WTC11 (cell line): Measurements from ENCODE around the gene GSDMA. TPM values are rescaled to one million over a fixed set of nuclear protein-coding genes. Genes with fewer than 3 reads are reported as not detected.

Source experiments
- ATAC-seq: fragments of 200-7000 bp; cut with Tn5 transposase; 2 replicates; pipeline ENCODE4 v1.10.0; 2021; ENCODE audit warnings: mild to moderate bottlenecking, moderate library complexity
- CTCF ChIA-PET: fragments of 300-600 bp; sonication (Branson Sonifier 250); formaldehyde crosslinking; loops from one replicate; lab custom pipeline; 2021; ENCODE audit warnings: antibody characterized with exemption; lab: Charles Lee
- POLR2A ChIA-PET: fragments of 350-600 bp; sonication (Branson Sonifier 250); formaldehyde crosslinking; loops from one replicate; lab custom pipeline; 2021; ENCODE audit warnings: antibody characterized with exemption; lab: Charles Lee
- DNase-seq: peaks from one replicate; pipeline ENCODE4 v3.0.0; 2021; ENCODE audit warnings: low spot score
- H3K27ac Mint-ChIP-seq: 2 replicates; pipeline ENCODE4 v1.8.0; 2021; ENCODE audit warnings: mixed read lengths
- H3K27me3 Mint-ChIP-seq: 2 replicates; pipeline ENCODE4 v1.8.0; 2021; ENCODE audit warnings: low read depth, mild to moderate bottlenecking, moderate library complexity, mixed read lengths
- H3K36me3 Mint-ChIP-seq: 2 replicates; pipeline ENCODE4 v1.8.0; 2021; ENCODE audit warnings: mixed read lengths
- H3K4me1 Mint-ChIP-seq: 2 replicates; pipeline ENCODE4 v1.8.0; 2022; ENCODE audit warnings: mixed read lengths
- H3K4me3 Mint-ChIP-seq: 2 replicates; pipeline ENCODE4 v1.8.0; 2021; ENCODE audit warnings: mild to moderate bottlenecking, moderate library complexity, mixed read lengths
- H3K9me3 Mint-ChIP-seq: 2 replicates; pipeline ENCODE4 v1.8.0; 2021; ENCODE audit warnings: mixed read lengths
- CREM ChIP-seq: sonication (generic); formaldehyde crosslinking; IDR thresholded peaks from 2 replicates; pipeline ENCODE4 v1.8.1; 2022; ENCODE audit warnings: mild to moderate bottlenecking, missing genetic modification reagents, moderate library complexity
- E2F4 ChIP-seq: sonication (generic); formaldehyde crosslinking; IDR thresholded peaks from 2 replicates; pipeline ENCODE4 v1.8.1; 2022; ENCODE audit warnings: low read depth, mild to moderate bottlenecking, moderate library complexity, missing genetic modification reagents, borderline replicate concordance
- EMX1 ChIP-seq: fragments of 250-450 bp; sonication (Bioruptor Pico); IDR thresholded peaks from 2 replicates; pipeline ENCODE4 v1.8.0; 2021; ENCODE audit warnings: mild to moderate bottlenecking
- GABPB1 ChIP-seq: sonication (generic); formaldehyde crosslinking; IDR thresholded peaks from 2 replicates; pipeline ENCODE4 v1.8.1; 2023; ENCODE audit warnings: mild to moderate bottlenecking, missing genetic modification reagents
- HMGA2 ChIP-seq: fragments of 250-450 bp; sonication (Bioruptor Pico); IDR thresholded peaks from 2 replicates; pipeline ENCODE4 v1.4.0; 2021; ENCODE audit warnings: mild to moderate bottlenecking, moderate library complexity
- HMGXB4 ChIP-seq: sonication (generic); formaldehyde crosslinking; IDR thresholded peaks from 2 replicates; pipeline ENCODE4 v1.8.1; 2023; ENCODE audit warnings: mild to moderate bottlenecking, moderate library complexity, missing genetic modification reagents
- IRF2 ChIP-seq: sonication (generic); formaldehyde crosslinking; IDR thresholded peaks from 2 replicates; pipeline ENCODE4 v1.8.0; 2022; ENCODE audit warnings: low read depth, missing genetic modification reagents, borderline replicate concordance
- JAZF1 ChIP-seq: fragments of 250-450 bp; sonication (Bioruptor Pico); IDR thresholded peaks from 2 replicates; pipeline ENCODE4 v1.9.0; 2021; ENCODE audit warnings: moderate library complexity, mild to moderate bottlenecking, inconsistent platforms
- NFE2L1 ChIP-seq: sonication (generic); formaldehyde crosslinking; IDR thresholded peaks from 2 replicates; pipeline ENCODE4 v1.8.1; 2023; ENCODE audit warnings: missing genetic modification reagents
- PRRX2 ChIP-seq: fragments of 250-450 bp; sonication (Bioruptor Pico); IDR thresholded peaks from 2 replicates; pipeline ENCODE4 v1.8.0; 2021; ENCODE audit warnings: mild to moderate bottlenecking
- RELA ChIP-seq: sonication (generic); formaldehyde crosslinking; IDR thresholded peaks from 2 replicates; pipeline ENCODE4 v1.8.1; 2022; ENCODE audit warnings: missing genetic modification reagents, mild to moderate bottlenecking, borderline replicate concordance
- SP1 ChIP-seq: sonication (generic); formaldehyde crosslinking; conservative IDR thresholded peaks from 2 replicates; pipeline ENCODE4 v1.8.1; 2022; ENCODE audit warnings: missing genetic modification reagents
- ZBTB43 ChIP-seq: sonication (generic); formaldehyde crosslinking; IDR thresholded peaks from 2 replicates; pipeline ENCODE4 v1.8.1; 2023; ENCODE audit warnings: mild to moderate bottlenecking, missing genetic modification reagents
- ZNF121 ChIP-seq: sonication (generic); formaldehyde crosslinking; IDR thresholded peaks from 2 replicates; pipeline ENCODE4 v1.8.0; 2023; ENCODE audit warnings: missing genetic modification reagents
- ZNF671 ChIP-seq: fragments of 250-450 bp; sonication (Bioruptor Pico); IDR thresholded peaks from 2 replicates; pipeline ENCODE4 v1.8.0; 2021; ENCODE audit warnings: mild to moderate bottlenecking
- total RNA-seq: library from RNA; stranded (reverse); gene quantifications from 3 replicates; pipeline ENCODE4 v1.2.3, GENCODE V29; 2021
- TF ChIP-seq, protein P1 (sequence below): fragments of 250-450 bp; sonication (Bioruptor Pico); conservative IDR thresholded peaks from 2 replicates; pipeline ENCODE4 v1.9.0; 2021; ENCODE audit warnings: mild to moderate bottlenecking
- TF ChIP-seq, protein P2 (sequence below): sonication (generic); formaldehyde crosslinking; IDR thresholded peaks from 2 replicates; pipeline ENCODE4 v1.8.1; 2022; ENCODE audit warnings: missing genetic modification reagents, borderline replicate concordance
- TF ChIP-seq, protein P3 (sequence below): fragments of 250-450 bp; sonication (Bioruptor Pico); IDR thresholded peaks from 2 replicates; pipeline ENCODE4 v1.8.0; 2021; ENCODE audit warnings: mild to moderate bottlenecking
- TF ChIP-seq, protein P4 (sequence below): fragments of 250-450 bp; sonication (Bioruptor Pico); IDR thresholded peaks from 2 replicates; pipeline ENCODE4 v2.1.2; 2022; ENCODE audit warnings: mild to moderate bottlenecking, moderate library complexity

The GSDMA gene
- total RNA-seq, 1 experiment from 2014 or later: not detected

DNA sequence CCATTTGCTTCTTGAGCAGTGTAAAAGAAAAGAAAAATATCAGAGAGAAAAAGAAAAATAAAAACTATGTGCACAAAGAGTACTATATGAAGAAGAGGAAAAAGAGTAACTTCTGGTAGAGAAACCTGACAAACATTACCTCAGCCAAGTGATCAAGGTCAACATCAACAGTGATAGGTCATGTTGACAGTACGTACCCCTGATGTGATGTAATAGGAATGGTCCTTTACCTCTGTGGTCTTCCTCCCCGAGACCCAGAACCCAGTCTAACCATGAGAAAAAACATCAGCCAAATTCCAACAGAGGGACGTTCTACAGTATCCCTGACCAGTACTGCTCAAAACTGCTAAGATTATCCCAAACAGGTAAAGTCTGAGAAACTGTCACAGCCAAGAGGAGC lies 48.8 kb upstream of the GSDMA start:
- ATAC-seq (no peak), DNase-seq (no peak)
- Mint-ChIP-seq H3K36me3 (peaks cover 11% of the 10 kb centered on the region), H3K4me1 (peaks cover 2% of the 10 kb centered on the region), H3K27me3 (no peaks in the 10 kb centered on the region), H3K27ac (no peak overlapping the region), H3K4me3 (no peak overlapping the region), H3K9me3 (no peaks in the 10 kb centered on the region)
- POLR2A ChIA-PET: no interaction called here
- CTCF ChIA-PET: no interaction called here
- TF ChIP-seq ZNF121 (CRISPR knock-in tag): no peak
- peak; percentile 76 for TF ChIP-seq GABPB1

GRCh38 chr17:39915559-39915958 lies 47.2 kb upstream of the GSDMA start:
- no peaks in the 10 kb centered on the region for H3K9me3 Mint-ChIP-seq
- TF ChIP-seq HMGA2 (CRISPR knock-in tag) (no peak), PRRX2 (CRISPR knock-in tag) (no peak), EMX1 (CRISPR knock-in tag) (no peak), IRF2 (CRISPR knock-in tag) (no peak), ZNF671 (CRISPR knock-in tag) (no peak), HMGXB4 (CRISPR knock-in tag) (no peak), E2F4 (CRISPR knock-in tag) (no peak), NFE2L1 (CRISPR knock-in tag) (no peak), RELA (CRISPR knock-in tag) (no peak), SP1 (no peak), JAZF1 (CRISPR knock-in tag) (no peak), ZBTB43 (CRISPR knock-in tag) (no peak)
- TF ChIP-seq, protein P1, sequence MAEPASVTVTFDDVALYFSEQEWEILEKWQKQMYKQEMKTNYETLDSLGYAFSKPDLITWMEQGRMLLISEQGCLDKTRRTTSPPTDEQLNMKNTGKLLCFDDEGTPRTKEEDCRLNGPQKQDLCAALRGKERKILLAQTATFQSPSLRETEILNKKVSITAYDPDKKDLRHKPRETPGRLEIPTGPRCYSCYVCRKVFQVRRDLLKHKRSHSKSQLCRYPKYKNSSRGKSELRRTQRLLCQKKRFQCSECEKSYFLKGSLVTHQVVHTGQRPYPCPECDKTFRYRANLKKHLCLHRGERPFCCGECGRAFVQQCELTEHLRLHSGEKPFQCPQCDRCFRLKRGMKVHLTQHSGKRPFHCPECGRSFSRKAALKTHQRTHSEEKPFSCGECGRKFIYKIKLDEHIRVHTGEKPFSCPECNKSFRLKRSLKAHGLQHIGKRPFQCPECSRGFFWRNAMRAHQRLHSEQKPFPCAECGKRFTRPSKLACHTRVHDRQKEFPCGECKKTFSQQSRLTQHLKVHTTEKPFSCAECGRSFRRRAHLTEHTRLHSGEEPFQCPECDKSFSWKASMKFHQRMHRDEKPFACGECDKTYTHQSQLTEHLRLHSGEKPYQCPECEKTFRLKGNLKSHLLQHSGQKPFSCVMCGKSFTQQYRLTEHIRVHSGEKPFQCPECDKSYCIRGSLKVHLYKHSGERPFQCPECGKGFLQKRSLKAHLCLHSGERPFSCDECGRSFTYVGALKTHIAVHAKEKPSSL (CRISPR knock-in tag): no peak
- H3K27ac Mint-ChIP-seq: no peak overlapping the region
- DNase-seq: no peak
- H3K4me1 Mint-ChIP-seq: peaks cover 2% of the 10 kb centered on the region
- ChIA-PET CTCF (interaction anchor here (0.6 to 2.0 kb wide), 4 partner anchors 24 to 65 kb away, joined by 3 to 6 read pairs (median 4); partner anchors contain the start of gene PSMD3), POLR2A (interaction anchor here (0.6 to 0.7 kb wide), 2 partner anchors 106 to 500 kb away, joined by 4 to 9 read pairs; no protein-coding TSS in a partner anchor)
- peaks cover 13% of the 10 kb centered on the region for H3K36me3 Mint-ChIP-seq
- H3K27me3 Mint-ChIP-seq: no peaks in the 10 kb centered on the region
- no peak for ATAC-seq
- H3K4me3 Mint-ChIP-seq: no peak overlapping the region

DNA sequence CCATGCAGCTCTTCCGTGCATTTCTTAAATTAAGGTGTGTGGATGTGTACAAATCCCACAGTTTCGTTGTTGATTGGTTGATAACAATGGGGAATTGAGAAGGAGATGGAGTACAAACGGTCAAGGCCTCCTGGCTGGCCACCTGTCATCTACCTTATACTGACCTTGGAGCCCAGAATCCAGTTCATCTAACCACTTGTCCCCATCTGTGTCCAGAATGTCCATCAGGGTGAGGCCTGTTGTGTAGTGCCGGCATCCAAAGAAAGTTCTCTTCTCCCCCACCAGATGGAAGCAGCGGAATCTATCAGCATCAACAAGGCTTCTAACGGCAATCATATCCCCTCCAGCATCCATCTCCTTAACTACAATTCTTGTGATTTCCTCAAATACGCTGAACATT lies 45.9 kb upstream of the GSDMA start:
- CTCF ChIA-PET: interaction anchor here (0.5 to 2.0 kb wide), 3 partner anchors 21 to 63 kb away, joined by 4 to 6 read pairs (median 4); partner anchors contain the start of gene PSMD3
- TF ChIP-seq, protein P2, sequence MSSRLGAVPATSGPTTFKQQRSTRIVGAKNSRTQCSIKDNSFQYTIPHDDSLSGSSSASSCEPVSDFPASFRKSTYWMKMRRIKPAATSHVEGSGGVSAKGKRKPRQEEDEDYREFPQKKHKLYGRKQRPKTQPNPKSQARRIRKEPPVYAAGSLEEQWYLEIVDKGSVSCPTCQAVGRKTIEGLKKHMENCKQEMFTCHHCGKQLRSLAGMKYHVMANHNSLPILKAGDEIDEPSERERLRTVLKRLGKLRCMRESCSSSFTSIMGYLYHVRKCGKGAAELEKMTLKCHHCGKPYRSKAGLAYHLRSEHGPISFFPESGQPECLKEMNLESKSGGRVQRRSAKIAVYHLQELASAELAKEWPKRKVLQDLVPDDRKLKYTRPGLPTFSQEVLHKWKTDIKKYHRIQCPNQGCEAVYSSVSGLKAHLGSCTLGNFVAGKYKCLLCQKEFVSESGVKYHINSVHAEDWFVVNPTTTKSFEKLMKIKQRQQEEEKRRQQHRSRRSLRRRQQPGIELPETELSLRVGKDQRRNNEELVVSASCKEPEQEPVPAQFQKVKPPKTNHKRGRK (CRISPR knock-in tag): no peak
- TF ChIP-seq HMGXB4 (CRISPR knock-in tag) (no peak), CREM (CRISPR knock-in tag) (no peak)
- TF ChIP-seq, protein P3, sequence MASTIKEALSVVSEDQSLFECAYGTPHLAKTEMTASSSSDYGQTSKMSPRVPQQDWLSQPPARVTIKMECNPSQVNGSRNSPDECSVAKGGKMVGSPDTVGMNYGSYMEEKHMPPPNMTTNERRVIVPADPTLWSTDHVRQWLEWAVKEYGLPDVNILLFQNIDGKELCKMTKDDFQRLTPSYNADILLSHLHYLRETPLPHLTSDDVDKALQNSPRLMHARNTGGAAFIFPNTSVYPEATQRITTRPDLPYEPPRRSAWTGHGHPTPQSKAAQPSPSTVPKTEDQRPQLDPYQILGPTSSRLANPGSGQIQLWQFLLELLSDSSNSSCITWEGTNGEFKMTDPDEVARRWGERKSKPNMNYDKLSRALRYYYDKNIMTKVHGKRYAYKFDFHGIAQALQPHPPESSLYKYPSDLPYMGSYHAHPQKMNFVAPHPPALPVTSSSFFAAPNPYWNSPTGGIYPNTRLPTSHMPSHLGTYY (CRISPR knock-in tag): no peak
- TF ChIP-seq, protein P4, sequence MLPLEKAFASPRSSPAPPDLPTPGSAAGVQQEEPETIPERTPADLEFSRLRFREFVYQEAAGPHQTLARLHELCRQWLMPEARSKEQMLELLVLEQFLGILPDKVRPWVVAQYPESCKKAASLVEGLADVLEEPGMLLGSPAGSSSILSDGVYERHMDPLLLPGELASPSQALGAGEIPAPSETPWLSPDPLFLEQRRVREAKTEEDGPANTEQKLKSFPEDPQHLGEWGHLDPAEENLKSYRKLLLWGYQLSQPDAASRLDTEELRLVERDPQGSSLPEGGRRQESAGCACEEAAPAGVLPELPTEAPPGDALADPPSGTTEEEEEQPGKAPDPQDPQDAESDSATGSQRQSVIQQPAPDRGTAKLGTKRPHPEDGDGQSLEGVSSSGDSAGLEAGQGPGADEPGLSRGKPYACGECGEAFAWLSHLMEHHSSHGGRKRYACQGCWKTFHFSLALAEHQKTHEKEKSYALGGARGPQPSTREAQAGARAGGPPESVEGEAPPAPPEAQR (CRISPR knock-in tag): no peak

More for the DNA sequence above, 45.9 kb upstream of the GSDMA start:
- 0 out of 2 replicates have a peak overlapping the region, but pooled peaks have one; percentile 28 for H3K27ac Mint-ChIP-seq
- no peak overlapping the region for H3K4me3 Mint-ChIP-seq
- DNase-seq (no peak), ATAC-seq (peak; percentile 47; the same call in 1 of the 2 replicates)
- peaks cover 2% of the 10 kb centered on the region for H3K4me1 Mint-ChIP-seq
- H3K9me3 Mint-ChIP-seq: no peaks in the 10 kb centered on the region
- H3K36me3 Mint-ChIP-seq: peaks cover 16% of the 10 kb centered on the region
- POLR2A ChIA-PET: no interaction called here
- H3K27me3 Mint-ChIP-seq: no peaks in the 10 kb centered on the region
